ENCODE results near the gene KLHDC4.
"Not testable (repeated sequence)": the region's sequence is repeated elsewhere in the genome, so short reads cannot be mapped to it uniquely, and the experiment has no call there.

Gene KLHDC4

GRCh38 chr16:87765776-87766484 lies at the start of gene KLHDC4:
Gene KLHDC4, minus strand, starts transcription at chr16:87765986. Its CDS starts 96 bp downstream, at chr16:87765890.
- Histone ChIP-seq H3K9me3 (ENCODE audit: control insufficient read depth in 1 of 2, low read length in 2 of 2) (no peaks in the 10 kb centered on the region), H3K36me3 (ENCODE audit: control insufficient read depth in 1 of 2, insufficient read depth in 2 of 2, low read length in 2 of 2) (peaks cover 8 to 29% of the 10 kb centered on the region in 2 donors), H3K27ac (ENCODE audit: low read length) (peak within 1 kb of the TSS; percentile 60), H3K4me3 (ENCODE audit: low read depth in 1 of 2, low read length in 2 of 2) (peak within 1 kb of the TSS; percentile 82 to 100), H3K4me1 (ENCODE audit: control insufficient read depth in 1 of 2, insufficient read depth in 2 of 2, low read length in 2 of 2) (peaks cover 5 to 19% of the 10 kb centered on the region in 2 donors), H3K27me3 (ENCODE audit: low read depth, low read length) (no peaks in the 10 kb centered on the region)

- Histone ChIP-seq H3K9me3 (ENCODE audit: control insufficient read depth in 1 of 2, low read length in 2 of 2) (peaks cover 0 to 19% of the 10 kb centered on the region in 2 donors), H3K27ac (ENCODE audit: low read length) (no peak overlapping the region), H3K4me1 (ENCODE audit: control insufficient read depth in 1 of 2, insufficient read depth in 2 of 2, low read length in 2 of 2) (no peaks in the 10 kb centered on the region), H3K27me3 (ENCODE audit: low read depth, low read length) (no peaks in the 10 kb centered on the region), H3K36me3 (ENCODE audit: control insufficient read depth in 1 of 2, insufficient read depth in 2 of 2, low read length in 2 of 2) (no peaks in the 10 kb centered on the region), H3K4me3 (ENCODE audit: low read depth in 1 of 2, low read length in 2 of 2) (no peak overlapping the region)
Measured at GRCh38 chr16:87815567-87815966, 49.8 kb upstream of the KLHDC4 start.

GRCh38 chr16:87812200-87812656 lies 46.4 kb upstream of the KLHDC4 start:
- peaks cover 0 to 10% of the 10 kb centered on the region in 2 donors for H3K9me3 ChIP-seq (ENCODE audit: control insufficient read depth in 1 of 2, low read length in 2 of 2)
- no peaks in the 10 kb centered on the region for H3K36me3 ChIP-seq (ENCODE audit: control insufficient read depth in 1 of 2, insufficient read depth in 2 of 2, low read length in 2 of 2)

GRCh38 chr16:87811454-87811853 lies 45.7 kb upstream of the KLHDC4 start:
- not testable (repeated sequence) for H3K27ac ChIP-seq (ENCODE audit: low read length); H3K27me3 ChIP-seq (ENCODE audit: low read depth, low read length); H3K4me3 ChIP-seq (ENCODE audit: low read depth in 1 of 2, low read length in 2 of 2)

More at GRCh38 chr16:87812200-87812656, 46.4 kb upstream of the KLHDC4 start:
- Histone ChIP-seq H3K27ac (ENCODE audit: low read length) (no peak overlapping the region), H3K4me3 (ENCODE audit: low read depth in 1 of 2, low read length in 2 of 2) (no peak overlapping the region), H3K27me3 (ENCODE audit: low read depth, low read length) (no peaks in the 10 kb centered on the region), H3K4me1 (ENCODE audit: control insufficient read depth in 1 of 2, insufficient read depth in 2 of 2, low read length in 2 of 2) (peaks cover 0 to under 1% of the 10 kb centered on the region in 2 donors)

GRCh38 chr16:87809150-87809902 lies 43.5 kb upstream of the KLHDC4 start:
- Histone ChIP-seq H3K27ac (ENCODE audit: low read length) (no peak overlapping the region), H3K27me3 (ENCODE audit: low read depth, low read length) (no peaks in the 10 kb centered on the region), H3K9me3 (ENCODE audit: control insufficient read depth in 1 of 2, low read length in 2 of 2) (no peaks in the 10 kb centered on the region)

More at GRCh38 chr16:87811454-87811853, 45.7 kb upstream of the KLHDC4 start:
- not testable (repeated sequence) for H3K4me1 ChIP-seq (ENCODE audit: control insufficient read depth in 1 of 2, insufficient read depth in 2 of 2, low read length in 2 of 2); H3K36me3 ChIP-seq (ENCODE audit: control insufficient read depth in 1 of 2, insufficient read depth in 2 of 2, low read length in 2 of 2); H3K9me3 ChIP-seq (ENCODE audit: control insufficient read depth in 1 of 2, low read length in 2 of 2)

GRCh38 chr16:87808108-87808507 lies 42.3 kb upstream of the KLHDC4 start:
- no peaks in the 10 kb centered on the region for H3K9me3 ChIP-seq (ENCODE audit: control insufficient read depth in 1 of 2, low read length in 2 of 2)

More at GRCh38 chr16:87809150-87809902, 43.5 kb upstream of the KLHDC4 start:
- H3K36me3 ChIP-seq (ENCODE audit: control insufficient read depth in 1 of 2, insufficient read depth in 2 of 2, low read length in 2 of 2), result no peaks in the 10 kb centered on the region
- H3K4me3 ChIP-seq (ENCODE audit: low read depth in 1 of 2, low read length in 2 of 2), result no peak overlapping the region
- H3K4me1 ChIP-seq (ENCODE audit: control insufficient read depth in 1 of 2, insufficient read depth in 2 of 2, low read length in 2 of 2), result peaks cover 5 to 7% of the 10 kb centered on the region in 2 donors

GRCh38 chr16:87806641-87807546 lies 41.1 kb upstream of the KLHDC4 start:
- Histone ChIP-seq H3K4me3 (ENCODE audit: low read depth in 1 of 2, low read length in 2 of 2) (peak overlapping the region; percentile 33 to 41), H3K27ac (ENCODE audit: low read length) (no peak overlapping the region), H3K27me3 (ENCODE audit: low read depth, low read length) (no peaks in the 10 kb centered on the region), H3K36me3 (ENCODE audit: control insufficient read depth in 1 of 2, insufficient read depth in 2 of 2, low read length in 2 of 2) (no peaks in the 10 kb centered on the region), H3K4me1 (ENCODE audit: control insufficient read depth in 1 of 2, insufficient read depth in 2 of 2, low read length in 2 of 2) (peaks cover 5 to 7% of the 10 kb centered on the region in 2 donors), H3K9me3 (ENCODE audit: control insufficient read depth in 1 of 2, low read length in 2 of 2) (no peaks in the 10 kb centered on the region)

More at GRCh38 chr16:87808108-87808507, 42.3 kb upstream of the KLHDC4 start:
- H3K4me3 ChIP-seq (ENCODE audit: low read depth in 1 of 2, low read length in 2 of 2), result no peak overlapping the region
- no peaks in the 10 kb centered on the region for H3K27me3 ChIP-seq (ENCODE audit: low read depth, low read length)
- H3K4me1 ChIP-seq (ENCODE audit: control insufficient read depth in 1 of 2, insufficient read depth in 2 of 2, low read length in 2 of 2), result peaks cover 5 to 7% of the 10 kb centered on the region in 2 donors
- no peaks in the 10 kb centered on the region for H3K36me3 ChIP-seq (ENCODE audit: control insufficient read depth in 1 of 2, insufficient read depth in 2 of 2, low read length in 2 of 2)
- H3K27ac ChIP-seq (ENCODE audit: low read length), result no peak overlapping the region

GRCh38 chr16:87806261-87806640 lies 40.5 kb upstream of the KLHDC4 start:
- H3K9me3 ChIP-seq (ENCODE audit: control insufficient read depth in 1 of 2, low read length in 2 of 2), result no peaks in the 10 kb centered on the region
- H3K36me3 ChIP-seq (ENCODE audit: control insufficient read depth in 1 of 2, insufficient read depth in 2 of 2, low read length in 2 of 2), result no peaks in the 10 kb centered on the region
- peak overlapping the region in 1 of 2 donors; percentile 41 for H3K4me3 ChIP-seq (ENCODE audit: low read depth in 1 of 2, low read length in 2 of 2)
- no peaks in the 10 kb centered on the region for H3K27me3 ChIP-seq (ENCODE audit: low read depth, low read length)
- no peak overlapping the region for H3K27ac ChIP-seq (ENCODE audit: low read length)
- H3K4me1 ChIP-seq (ENCODE audit: control insufficient read depth in 1 of 2, insufficient read depth in 2 of 2, low read length in 2 of 2), result peaks cover 5 to 7% of the 10 kb centered on the region in 2 donors

- Histone ChIP-seq H3K4me3 (ENCODE audit: low read depth in 1 of 2, low read length in 2 of 2) (no peak overlapping the region), H3K36me3 (ENCODE audit: control insufficient read depth in 1 of 2, insufficient read depth in 2 of 2, low read length in 2 of 2) (no peaks in the 10 kb centered on the region), H3K9me3 (ENCODE audit: control insufficient read depth in 1 of 2, low read length in 2 of 2) (no peaks in the 10 kb centered on the region), H3K4me1 (ENCODE audit: control insufficient read depth in 1 of 2, insufficient read depth in 2 of 2, low read length in 2 of 2) (peaks cover 5 to 7% of the 10 kb centered on the region in 2 donors), H3K27me3 (ENCODE audit: low read depth, low read length) (no peaks in the 10 kb centered on the region), H3K27ac (ENCODE audit: low read length) (no peak overlapping the region)
Measured at GRCh38 chr16:87803385-87803784, 37.6 kb upstream of the KLHDC4 start.

GRCh38 chr16:87802670-87803069 lies 36.9 kb upstream of the KLHDC4 start:
- Histone ChIP-seq H3K36me3 (ENCODE audit: control insufficient read depth in 1 of 2, insufficient read depth in 2 of 2, low read length in 2 of 2) (no peaks in the 10 kb centered on the region), H3K4me3 (ENCODE audit: low read depth in 1 of 2, low read length in 2 of 2) (no peak overlapping the region), H3K27ac (ENCODE audit: low read length) (no peak overlapping the region), H3K4me1 (ENCODE audit: control insufficient read depth in 1 of 2, insufficient read depth in 2 of 2, low read length in 2 of 2) (peaks cover 5 to 7% of the 10 kb centered on the region in 2 donors), H3K27me3 (ENCODE audit: low read depth, low read length) (no peaks in the 10 kb centered on the region), H3K9me3 (ENCODE audit: control insufficient read depth in 1 of 2, low read length in 2 of 2) (no peaks in the 10 kb centered on the region)
